WTC11 (cell line): ENCODE measurements around the gene CTNND2. TPM values are rescaled to one million over a fixed set of nuclear protein-coding genes. Genes with fewer than 3 reads are reported as not detected.
A peak's percentile ranks its signal among the peaks of the same experiment; 100 is the strongest.
"Not testable (repeated sequence)": the region's sequence is repeated elsewhere in the genome, so short reads cannot be mapped to it uniquely, and the experiment has no call there.

Experiments
- ATAC-seq: fragments of 200-7000 bp; cut with Tn5 transposase; 2 replicates; pipeline ENCODE4 v1.10.0; 2021; ENCODE audit warnings: mild to moderate bottlenecking, moderate library complexity
- CTCF ChIA-PET: fragments of 300-600 bp; sonication (Branson Sonifier 250); formaldehyde crosslinking; loops from one replicate; lab custom pipeline; 2021; ENCODE audit warnings: antibody characterized with exemption; lab: Charles Lee
- POLR2A ChIA-PET: fragments of 350-600 bp; sonication (Branson Sonifier 250); formaldehyde crosslinking; loops from one replicate; lab custom pipeline; 2021; ENCODE audit warnings: antibody characterized with exemption; lab: Charles Lee
- DNase-seq: peaks from one replicate; pipeline ENCODE4 v3.0.0; 2021; ENCODE audit warnings: low spot score
- H3K27ac Mint-ChIP-seq: 2 replicates; pipeline ENCODE4 v1.8.0; 2021; ENCODE audit warnings: mixed read lengths
- H3K27me3 Mint-ChIP-seq: 2 replicates; pipeline ENCODE4 v1.8.0; 2021; ENCODE audit warnings: low read depth, mild to moderate bottlenecking, moderate library complexity, mixed read lengths
- H3K36me3 Mint-ChIP-seq: 2 replicates; pipeline ENCODE4 v1.8.0; 2021; ENCODE audit warnings: mixed read lengths
- H3K4me1 Mint-ChIP-seq: 2 replicates; pipeline ENCODE4 v1.8.0; 2022; ENCODE audit warnings: mixed read lengths
- H3K4me3 Mint-ChIP-seq: 2 replicates; pipeline ENCODE4 v1.8.0; 2021; ENCODE audit warnings: mild to moderate bottlenecking, moderate library complexity, mixed read lengths
- H3K9me3 Mint-ChIP-seq: 2 replicates; pipeline ENCODE4 v1.8.0; 2021; ENCODE audit warnings: mixed read lengths
- ATF3 ChIP-seq: sonication (generic); formaldehyde crosslinking; conservative IDR thresholded peaks from 2 replicates; pipeline ENCODE4 v1.8.1; 2022; ENCODE audit warnings: mild to moderate bottlenecking, missing genetic modification reagents
- CREM ChIP-seq: sonication (generic); formaldehyde crosslinking; IDR thresholded peaks from 2 replicates; pipeline ENCODE4 v1.8.1; 2022; ENCODE audit warnings: mild to moderate bottlenecking, missing genetic modification reagents, moderate library complexity
- CTCF ChIP-seq: fragments of 200-600 bp; IDR thresholded peaks from 2 replicates; pipeline ENCODE4 v1.8.0; 2022; ENCODE audit warnings: antibody characterized with exemption
- ELF4 ChIP-seq: sonication (generic); formaldehyde crosslinking; IDR thresholded peaks from 2 replicates; pipeline ENCODE4 v1.8.1; 2022; ENCODE audit warnings: low read depth, mild to moderate bottlenecking, moderate library complexity, missing genetic modification reagents
- FOXK1 ChIP-seq: sonication (generic); formaldehyde crosslinking; IDR thresholded peaks from 2 replicates; pipeline ENCODE4 v1.8.0; 2022; ENCODE audit warnings: mild to moderate bottlenecking, moderate library complexity, missing genetic modification reagents
- GTF2I ChIP-seq: fragments of 250-450 bp; sonication (Bioruptor Pico); conservative IDR thresholded peaks from 2 replicates; pipeline ENCODE4 v1.4.0; 2021; ENCODE audit warnings: mild to moderate bottlenecking
- IRF2 ChIP-seq: sonication (generic); formaldehyde crosslinking; IDR thresholded peaks from 2 replicates; pipeline ENCODE4 v1.8.0; 2022; ENCODE audit warnings: low read depth, missing genetic modification reagents, borderline replicate concordance
- JAZF1 ChIP-seq: fragments of 250-450 bp; sonication (Bioruptor Pico); IDR thresholded peaks from 2 replicates; pipeline ENCODE4 v1.9.0; 2021; ENCODE audit warnings: moderate library complexity, mild to moderate bottlenecking, inconsistent platforms
- KAT7 ChIP-seq: sonication (generic); formaldehyde crosslinking; IDR thresholded peaks from 2 replicates; pipeline ENCODE4 v1.8.1; 2023; ENCODE audit warnings: missing genetic modification reagents, mild to moderate bottlenecking, borderline replicate concordance
- MAX ChIP-seq: sonication (generic); formaldehyde crosslinking; IDR thresholded peaks from 2 replicates; pipeline ENCODE4 v1.8.0; 2022; ENCODE audit warnings: mild to moderate bottlenecking, missing genetic modification reagents
- MXD4 ChIP-seq: fragments of 250-450 bp; sonication (Bioruptor Pico); IDR thresholded peaks from 2 replicates; pipeline ENCODE4 v1.8.0; 2021; ENCODE audit warnings: mild to moderate bottlenecking, moderate library complexity, borderline replicate concordance
- NR3C1 ChIP-seq: sonication (generic); formaldehyde crosslinking; conservative IDR thresholded peaks from 2 replicates; pipeline ENCODE4 v1.8.1; 2023; ENCODE audit warnings: low read depth, mild to moderate bottlenecking, missing genetic modification reagents
- OVOL2 ChIP-seq: fragments of 250-450 bp; sonication (Bioruptor Pico); IDR thresholded peaks from 2 replicates; pipeline ENCODE4 v1.9.0; 2021; ENCODE audit warnings: mild to moderate bottlenecking, borderline replicate concordance
- STAT6 ChIP-seq: sonication (generic); formaldehyde crosslinking; conservative IDR thresholded peaks from 2 replicates; pipeline ENCODE4 v1.8.1; 2023; ENCODE audit warnings: mild to moderate bottlenecking, low read depth, missing genetic modification reagents, moderate library complexity
- TEAD4 ChIP-seq: sonication (generic); formaldehyde crosslinking; IDR thresholded peaks from 2 replicates; pipeline ENCODE4 v1.8.0; 2022; ENCODE audit warnings: mild to moderate bottlenecking, missing genetic modification reagents
- ZNF281 ChIP-seq: sonication (generic); formaldehyde crosslinking; IDR thresholded peaks from 2 replicates; pipeline ENCODE4 v1.8.0; 2023; ENCODE audit warnings: mild to moderate bottlenecking, missing genetic modification reagents
- ZNF317 ChIP-seq: sonication (generic); formaldehyde crosslinking; IDR thresholded peaks from 2 replicates; pipeline ENCODE4 v1.8.1; 2023; ENCODE audit warnings: low read depth, mild to moderate bottlenecking, moderate library complexity, missing genetic modification reagents, borderline replicate concordance
- total RNA-seq: library from RNA; stranded (reverse); gene quantifications from 3 replicates; pipeline ENCODE4 v1.2.3, GENCODE V29; 2021

Gene CTNND2
- total RNA-seq, 1 experiment from 2014 or later: 11.9 TPM

GRCh38 chr5:11420969-11421368, 483.3 kb downstream of the CTNND2 start (continued):
- TF ChIP-seq ZNF281 (CRISPR knock-in tag) (no peak), NR3C1 (no peak), OVOL2 (CRISPR knock-in tag) (no peak)

- H3K9me3 Mint-ChIP-seq: peaks cover 30% of the 10 kb centered on the region
- H3K27ac Mint-ChIP-seq: no peak overlapping the region
- POLR2A ChIA-PET: no interaction called here
- CTCF ChIA-PET: no interaction called here
- no peak overlapping the region for H3K4me3 Mint-ChIP-seq
- no peaks in the 10 kb centered on the region for H3K27me3 Mint-ChIP-seq
- ATAC-seq (peak; percentile 43), DNase-seq (no peak)
- peaks cover 10% of the 10 kb centered on the region for H3K36me3 Mint-ChIP-seq
- H3K4me1 Mint-ChIP-seq: peaks cover 5% of the 10 kb centered on the region; the same call in 1 of the 2 replicates
- TF ChIP-seq ELF4 (CRISPR knock-in tag) (no peak), CREM (no peak)
These were observed 488.5 kb downstream of the CTNND2 start for GRCh38 chr5:11415751-11416150.

- peaks cover 30% of the 10 kb centered on the region for H3K9me3 Mint-ChIP-seq
- CTCF ChIA-PET, H3K27ac Mint-ChIP-seq, ATAC-seq, H3K4me1 Mint-ChIP-seq, H3K27me3 Mint-ChIP-seq, H3K36me3 Mint-ChIP-seq, H3K4me3 Mint-ChIP-seq, DNase-seq, POLR2A ChIA-PET: not testable (repeated sequence)
- TF ChIP-seq GTF2I (CRISPR knock-in tag): 0 out of 2 replicates have a peak, but pooled peaks have one; percentile 64
These were observed 489.5 kb downstream of the CTNND2 start for GRCh38 chr5:11414732-11415131.

GRCh38 chr5:11411621-11412020, 492.6 kb downstream of the CTNND2 start:
- no peak overlapping the region for H3K4me3 Mint-ChIP-seq
- DNase-seq: no peak
- H3K36me3 Mint-ChIP-seq: peaks cover 10% of the 10 kb centered on the region
- CTCF ChIA-PET: no interaction called here
- POLR2A ChIA-PET: no interaction called here
- no peak for ATAC-seq
- peaks cover 16% of the 10 kb centered on the region for H3K9me3 Mint-ChIP-seq
- no peaks in the 10 kb centered on the region for H3K27me3 Mint-ChIP-seq
- no peak overlapping the region for H3K27ac Mint-ChIP-seq
- no peak for TF ChIP-seq ZNF317 (CRISPR knock-in tag)
- no peak for TF ChIP-seq MAX (CRISPR knock-in tag)
- TF ChIP-seq JAZF1 (CRISPR knock-in tag): no peak
- TF ChIP-seq FOXK1 (CRISPR knock-in tag): no peak
- no peak for TF ChIP-seq IRF2 (CRISPR knock-in tag)
- no peak for TF ChIP-seq MXD4 (CRISPR knock-in tag)
- TF ChIP-seq GTF2I (CRISPR knock-in tag): no peak
- TF ChIP-seq OVOL2 (CRISPR knock-in tag): no peak
- TF ChIP-seq ATF3 (CRISPR knock-in tag): no peak
- TF ChIP-seq TEAD4 (CRISPR knock-in tag): no peak
- no peak for TF ChIP-seq KAT7 (CRISPR knock-in tag)
- TF ChIP-seq STAT6 (CRISPR knock-in tag): no peak
- no peak for TF ChIP-seq CTCF
- TF ChIP-seq, all 79 proteins: peak for 0
- peaks cover 5% of the 10 kb centered on the region; the same call in 1 of the 2 replicates for H3K4me1 Mint-ChIP-seq
